HepG2 (cell line): ENCODE results near the gene SSBP4. TPM values are rescaled to one million over a fixed set of nuclear protein-coding genes. Genes with fewer than 3 reads are reported as not detected.

Experiments used
- BRD4 ChIP-seq: sonication (generic); formaldehyde crosslinking; IDR thresholded peaks from 2 replicates; pipeline ENCODE4 v1.4.0; 2020; ENCODE audit warnings: missing genetic modification reagents
- IRX3 ChIP-seq: sonication (generic); formaldehyde crosslinking; IDR thresholded peaks from 2 replicates; pipeline ENCODE4 v1.8.1; 2023; ENCODE audit warnings: mild to moderate bottlenecking, low read depth, missing genetic modification reagents, borderline replicate concordance
- KLF9 ChIP-seq: IDR thresholded peaks from 2 replicates; pipeline ENCODE4 v1.6.1; 2016; ENCODE audit warnings: low read depth
- MATR3 ChIP-seq: sonication (generic); formaldehyde crosslinking; IDR thresholded peaks from 2 replicates; pipeline ENCODE4 v1.4.0; 2020; ENCODE audit warnings: missing genetic modification reagents
- NRL ChIP-seq: sonication (generic); formaldehyde crosslinking; IDR thresholded peaks from 2 replicates; pipeline ENCODE4 v1.5.0; 2020; ENCODE audit warnings: missing genetic modification reagents, mild to moderate bottlenecking, moderate library complexity, borderline replicate concordance
- PAWR ChIP-seq: sonication (generic); formaldehyde crosslinking; IDR thresholded peaks from 2 replicates; pipeline ENCODE4 v1.4.0; 2020; ENCODE audit warnings: missing genetic modification reagents, mild to moderate bottlenecking, borderline replicate concordance
- RBM22 ChIP-seq: fragments of 200-400 bp; formaldehyde crosslinking; optimal IDR thresholded peaks from 2 replicates; pipeline ENCODE3; 2017; ENCODE audit warnings: mild to moderate bottlenecking, low read length, moderate library complexity
- TMF1 ChIP-seq: sonication (generic); formaldehyde crosslinking; IDR thresholded peaks from 2 replicates; pipeline ENCODE4 v1.8.1; 2022; ENCODE audit warnings: low read depth, missing genetic modification reagents
- ZFP36L1 ChIP-seq: sonication (generic); formaldehyde crosslinking; IDR thresholded peaks from 2 replicates; pipeline ENCODE4 v1.8.0; 2022; ENCODE audit warnings: mild to moderate bottlenecking, missing genetic modification reagents, moderate library complexity
- ZMAT3 ChIP-seq: sonication (generic); formaldehyde crosslinking; conservative IDR thresholded peaks from 2 replicates; pipeline ENCODE4 v1.7.0; 2021; ENCODE audit warnings: missing genetic modification reagents
- ZNF235 ChIP-seq: sonication (generic); formaldehyde crosslinking; IDR thresholded peaks from 2 replicates; pipeline ENCODE4 v1.8.1; 2023; ENCODE audit warnings: mild to moderate bottlenecking, missing genetic modification reagents, borderline replicate concordance
- polyA plus RNA-seq, 8 experiments: library from polyadenylated mRNA; depleted of rRNA in 3 of 8; stranded (reverse) in 7 of 8; unstranded in 1 of 8; fragments of >200 nt; fragmentation: Illumina TruSeq in 4 of 8; extraction: Trizol in 4 of 8; gene quantifications; 2 replicates each; pipeline versions ENCODE4 v1.2.1 to v1.2.3, GENCODE V29; 2011 to 2016; ENCODE audit warnings: low read depth in 4 of 8, missing spikeins in 1 of 8, mixed read lengths in 1 of 8; ENCODE audit not compliant: insufficient read depth in 1 of 8
- total RNA-seq, 5 experiments: library from RNA; depleted of rRNA; stranded (reverse); fragments of >200 nt; fragmentation: Illumina TruSeq; extraction: Trizol; gene quantifications; 2 replicates each; pipeline ENCODE4 v1.2.3, GENCODE V29; 2016; ENCODE audit warnings: low read depth in 1 of 5
- TF ChIP-seq, protein P1 (sequence below): sonication (generic); formaldehyde crosslinking; IDR thresholded peaks from 2 replicates; pipeline ENCODE4 v1.8.0; 2022; ENCODE audit warnings: mild to moderate bottlenecking, missing genetic modification reagents, borderline replicate concordance
- TF ChIP-seq, protein P2 (sequence below): sonication (generic); formaldehyde crosslinking; IDR thresholded peaks from 2 replicates; pipeline ENCODE4 v1.9.0; 2021; ENCODE audit warnings: mild to moderate bottlenecking, missing genetic modification reagents
- TF ChIP-seq, protein P3 (sequence below): sonication (generic); formaldehyde crosslinking; IDR thresholded peaks from 2 replicates; pipeline ENCODE4 v1.5.0; 2020; ENCODE audit warnings: missing genetic modification reagents
- TF ChIP-seq, protein P4 (sequence below): sonication (generic); formaldehyde crosslinking; IDR thresholded peaks from 2 replicates; pipeline ENCODE4 v1.4.0; 2020; ENCODE audit warnings: mild to moderate bottlenecking, missing genetic modification reagents
- TF ChIP-seq, protein P5 (sequence below): sonication (generic); formaldehyde crosslinking; IDR thresholded peaks from 2 replicates; pipeline ENCODE4 v1.8.1; 2023; ENCODE audit warnings: mild to moderate bottlenecking, missing genetic modification reagents

Gene SSBP4
- total and polyA plus RNA-seq, 2 of the 13 experiments (the other 11 are each of a cell fraction or from before 2014, with no cell fraction given), result 20.8 to 39.5 TPM

DNA sequence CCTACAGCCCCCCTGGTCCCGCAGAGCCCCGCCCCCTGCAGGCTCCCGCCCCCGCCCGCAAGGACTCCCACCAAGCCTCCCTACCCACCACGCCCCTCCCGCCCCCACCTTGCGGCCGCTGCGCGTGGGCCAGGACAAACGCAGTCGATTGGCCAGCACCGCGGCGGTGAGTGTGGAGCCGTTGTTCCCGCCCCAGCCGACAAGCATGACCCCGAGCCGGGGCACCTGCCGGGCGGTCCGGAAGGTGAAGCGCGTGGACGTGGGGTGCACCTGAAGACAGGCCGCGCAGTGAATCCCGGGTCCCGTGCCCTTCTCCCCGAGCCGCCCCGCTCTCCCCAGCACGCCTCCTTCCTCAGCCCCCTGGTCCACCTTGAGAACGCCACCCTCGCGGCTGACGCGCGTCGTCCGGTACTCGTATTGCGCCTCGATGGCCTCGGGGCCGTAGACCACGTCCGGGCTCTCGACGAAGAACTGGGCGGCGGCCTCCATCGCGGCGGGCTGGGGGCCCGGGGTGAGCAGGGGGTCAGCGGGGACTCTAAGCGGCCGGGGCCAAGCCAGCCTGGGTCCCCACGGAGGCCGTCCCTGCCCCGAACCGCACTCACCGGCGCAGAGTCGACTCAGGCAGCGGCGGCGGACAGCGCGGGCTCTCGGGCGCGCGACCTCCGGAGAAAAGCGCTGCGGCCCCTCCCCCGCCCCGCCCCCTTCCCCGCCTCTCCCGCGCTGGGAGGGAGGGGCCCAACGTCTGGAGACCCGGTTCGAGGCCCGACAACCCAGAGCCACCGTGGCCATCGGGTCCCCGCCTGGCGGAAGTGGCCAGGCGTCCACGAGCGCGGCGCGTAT is 18.5 kb downstream of the SSBP4 start, which contains the start of gene ISYNA1 (continued):
- 0 out of 2 replicates have a peak, but pooled peaks have one; percentile 23 for TF ChIP-seq ZMAT3 (CRISPR knock-in tag)
- no peak for TF ChIP-seq PAWR (CRISPR knock-in tag)
- TF ChIP-seq, protein P1, sequence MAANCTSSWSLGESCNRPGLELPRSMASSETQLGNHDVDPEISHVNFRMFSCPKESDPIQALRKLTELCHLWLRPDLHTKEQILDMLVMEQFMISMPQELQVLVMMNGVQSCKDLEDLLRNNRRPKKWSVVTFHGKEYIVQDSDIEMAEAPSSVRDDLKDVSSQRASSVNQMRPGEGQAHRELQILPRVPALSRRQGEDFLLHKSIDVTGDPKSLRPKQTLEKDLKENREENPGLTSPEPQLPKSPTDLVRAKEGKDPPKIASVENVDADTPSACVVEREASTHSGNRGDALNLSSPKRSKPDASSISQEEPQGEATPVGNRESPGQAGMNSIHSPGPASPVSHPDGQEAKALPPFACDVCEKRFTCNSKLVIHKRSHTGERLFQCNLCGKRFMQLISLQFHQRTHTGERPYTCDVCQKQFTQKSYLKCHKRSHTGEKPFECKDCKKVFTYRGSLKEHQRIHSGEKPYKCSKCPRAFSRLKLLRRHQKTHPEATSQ (CRISPR knock-in tag), result no peak
- TF ChIP-seq, protein P2, sequence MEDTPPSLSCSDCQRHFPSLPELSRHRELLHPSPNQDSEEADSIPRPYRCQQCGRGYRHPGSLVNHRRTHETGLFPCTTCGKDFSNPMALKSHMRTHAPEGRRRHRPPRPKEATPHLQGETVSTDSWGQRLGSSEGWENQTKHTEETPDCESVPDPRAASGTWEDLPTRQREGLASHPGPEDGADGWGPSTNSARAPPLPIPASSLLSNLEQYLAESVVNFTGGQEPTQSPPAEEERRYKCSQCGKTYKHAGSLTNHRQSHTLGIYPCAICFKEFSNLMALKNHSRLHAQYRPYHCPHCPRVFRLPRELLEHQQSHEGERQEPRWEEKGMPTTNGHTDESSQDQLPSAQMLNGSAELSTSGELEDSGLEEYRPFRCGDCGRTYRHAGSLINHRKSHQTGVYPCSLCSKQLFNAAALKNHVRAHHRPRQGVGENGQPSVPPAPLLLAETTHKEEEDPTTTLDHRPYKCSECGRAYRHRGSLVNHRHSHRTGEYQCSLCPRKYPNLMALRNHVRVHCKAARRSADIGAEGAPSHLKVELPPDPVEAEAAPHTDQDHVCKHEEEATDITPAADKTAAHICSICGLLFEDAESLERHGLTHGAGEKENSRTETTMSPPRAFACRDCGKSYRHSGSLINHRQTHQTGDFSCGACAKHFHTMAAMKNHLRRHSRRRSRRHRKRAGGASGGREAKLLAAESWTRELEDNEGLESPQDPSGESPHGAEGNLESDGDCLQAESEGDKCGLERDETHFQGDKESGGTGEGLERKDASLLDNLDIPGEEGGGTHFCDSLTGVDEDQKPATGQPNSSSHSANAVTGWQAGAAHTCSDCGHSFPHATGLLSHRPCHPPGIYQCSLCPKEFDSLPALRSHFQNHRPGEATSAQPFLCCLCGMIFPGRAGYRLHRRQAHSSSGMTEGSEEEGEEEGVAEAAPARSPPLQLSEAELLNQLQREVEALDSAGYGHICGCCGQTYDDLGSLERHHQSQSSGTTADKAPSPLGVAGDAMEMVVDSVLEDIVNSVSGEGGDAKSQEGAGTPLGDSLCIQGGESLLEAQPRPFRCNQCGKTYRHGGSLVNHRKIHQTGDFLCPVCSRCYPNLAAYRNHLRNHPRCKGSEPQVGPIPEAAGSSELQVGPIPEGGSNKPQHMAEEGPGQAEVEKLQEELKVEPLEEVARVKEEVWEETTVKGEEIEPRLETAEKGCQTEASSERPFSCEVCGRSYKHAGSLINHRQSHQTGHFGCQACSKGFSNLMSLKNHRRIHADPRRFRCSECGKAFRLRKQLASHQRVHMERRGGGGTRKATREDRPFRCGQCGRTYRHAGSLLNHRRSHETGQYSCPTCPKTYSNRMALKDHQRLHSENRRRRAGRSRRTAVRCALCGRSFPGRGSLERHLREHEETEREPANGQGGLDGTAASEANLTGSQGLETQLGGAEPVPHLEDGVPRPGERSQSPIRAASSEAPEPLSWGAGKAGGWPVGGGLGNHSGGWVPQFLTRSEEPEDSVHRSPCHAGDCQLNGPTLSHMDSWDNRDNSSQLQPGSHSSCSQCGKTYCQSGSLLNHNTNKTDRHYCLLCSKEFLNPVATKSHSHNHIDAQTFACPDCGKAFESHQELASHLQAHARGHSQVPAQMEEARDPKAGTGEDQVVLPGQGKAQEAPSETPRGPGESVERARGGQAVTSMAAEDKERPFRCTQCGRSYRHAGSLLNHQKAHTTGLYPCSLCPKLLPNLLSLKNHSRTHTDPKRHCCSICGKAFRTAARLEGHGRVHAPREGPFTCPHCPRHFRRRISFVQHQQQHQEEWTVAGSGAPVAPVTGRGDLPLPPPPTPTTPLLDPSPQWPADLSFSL (CRISPR knock-in tag), result no peak
- TF ChIP-seq, protein P3, sequence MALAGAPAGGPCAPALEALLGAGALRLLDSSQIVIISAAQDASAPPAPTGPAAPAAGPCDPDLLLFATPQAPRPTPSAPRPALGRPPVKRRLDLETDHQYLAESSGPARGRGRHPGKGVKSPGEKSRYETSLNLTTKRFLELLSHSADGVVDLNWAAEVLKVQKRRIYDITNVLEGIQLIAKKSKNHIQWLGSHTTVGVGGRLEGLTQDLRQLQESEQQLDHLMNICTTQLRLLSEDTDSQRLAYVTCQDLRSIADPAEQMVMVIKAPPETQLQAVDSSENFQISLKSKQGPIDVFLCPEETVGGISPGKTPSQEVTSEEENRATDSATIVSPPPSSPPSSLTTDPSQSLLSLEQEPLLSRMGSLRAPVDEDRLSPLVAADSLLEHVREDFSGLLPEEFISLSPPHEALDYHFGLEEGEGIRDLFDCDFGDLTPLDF (CRISPR knock-in tag), result no peak
- TF ChIP-seq MATR3, result no peak
- TF ChIP-seq, protein P4, sequence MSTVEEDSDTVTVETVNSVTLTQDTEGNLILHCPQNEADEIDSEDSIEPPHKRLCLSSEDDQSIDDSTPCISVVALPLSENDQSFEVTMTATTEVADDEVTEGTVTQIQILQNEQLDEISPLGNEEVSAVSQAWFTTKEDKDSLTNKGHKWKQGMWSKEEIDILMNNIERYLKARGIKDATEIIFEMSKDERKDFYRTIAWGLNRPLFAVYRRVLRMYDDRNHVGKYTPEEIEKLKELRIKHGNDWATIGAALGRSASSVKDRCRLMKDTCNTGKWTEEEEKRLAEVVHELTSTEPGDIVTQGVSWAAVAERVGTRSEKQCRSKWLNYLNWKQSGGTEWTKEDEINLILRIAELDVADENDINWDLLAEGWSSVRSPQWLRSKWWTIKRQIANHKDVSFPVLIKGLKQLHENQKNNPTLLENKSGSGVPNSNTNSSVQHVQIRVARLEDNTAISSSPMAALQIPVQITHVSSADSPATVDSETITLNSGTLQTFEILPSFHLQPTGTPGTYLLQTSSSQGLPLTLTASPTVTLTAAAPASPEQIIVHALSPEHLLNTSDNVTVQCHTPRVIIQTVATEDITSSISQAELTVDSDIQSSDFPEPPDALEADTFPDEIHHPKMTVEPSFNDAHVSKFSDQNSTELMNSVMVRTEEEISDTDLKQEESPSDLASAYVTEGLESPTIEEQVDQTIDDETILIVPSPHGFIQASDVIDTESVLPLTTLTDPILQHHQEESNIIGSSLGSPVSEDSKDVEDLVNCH (CRISPR knock-in tag), result no peak
- no peak for TF ChIP-seq ZFP36L1 (CRISPR knock-in tag)
- TF ChIP-seq TMF1 (CRISPR knock-in tag), result 0 out of 2 replicates have a peak, but pooled peaks have one; percentile 21
- TF ChIP-seq KLF9 (CRISPR knock-in tag), result no peak
- TF ChIP-seq NRL (CRISPR knock-in tag), result 0 out of 2 replicates have a peak, but pooled peaks have one; percentile 3
- TF ChIP-seq BRD4 (CRISPR knock-in tag), result no peak
- no peak for TF ChIP-seq ZNF235 (CRISPR knock-in tag)
- no peak for TF ChIP-seq RBM22
- TF ChIP-seq, protein P5, sequence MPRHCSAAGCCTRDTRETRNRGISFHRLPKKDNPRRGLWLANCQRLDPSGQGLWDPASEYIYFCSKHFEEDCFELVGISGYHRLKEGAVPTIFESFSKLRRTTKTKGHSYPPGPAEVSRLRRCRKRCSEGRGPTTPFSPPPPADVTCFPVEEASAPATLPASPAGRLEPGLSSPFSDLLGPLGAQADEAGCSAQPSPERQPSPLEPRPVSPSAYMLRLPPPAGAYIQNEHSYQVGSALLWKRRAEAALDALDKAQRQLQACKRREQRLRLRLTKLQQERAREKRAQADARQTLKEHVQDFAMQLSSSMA (CRISPR knock-in tag), result no peak
- no peak for TF ChIP-seq IRX3 (CRISPR knock-in tag)
